ENCODE measurements around the gene NFYA. TPM values are rescaled to one million over a fixed set of nuclear protein-coding genes. Genes with fewer than 3 reads are reported as not detected.

Gene NFYA
- total and polyA plus RNA-seq, 2 of the 4 experiments (the other 2 are of a cell fraction), result 10.9 to 28.5 TPM

DNA sequence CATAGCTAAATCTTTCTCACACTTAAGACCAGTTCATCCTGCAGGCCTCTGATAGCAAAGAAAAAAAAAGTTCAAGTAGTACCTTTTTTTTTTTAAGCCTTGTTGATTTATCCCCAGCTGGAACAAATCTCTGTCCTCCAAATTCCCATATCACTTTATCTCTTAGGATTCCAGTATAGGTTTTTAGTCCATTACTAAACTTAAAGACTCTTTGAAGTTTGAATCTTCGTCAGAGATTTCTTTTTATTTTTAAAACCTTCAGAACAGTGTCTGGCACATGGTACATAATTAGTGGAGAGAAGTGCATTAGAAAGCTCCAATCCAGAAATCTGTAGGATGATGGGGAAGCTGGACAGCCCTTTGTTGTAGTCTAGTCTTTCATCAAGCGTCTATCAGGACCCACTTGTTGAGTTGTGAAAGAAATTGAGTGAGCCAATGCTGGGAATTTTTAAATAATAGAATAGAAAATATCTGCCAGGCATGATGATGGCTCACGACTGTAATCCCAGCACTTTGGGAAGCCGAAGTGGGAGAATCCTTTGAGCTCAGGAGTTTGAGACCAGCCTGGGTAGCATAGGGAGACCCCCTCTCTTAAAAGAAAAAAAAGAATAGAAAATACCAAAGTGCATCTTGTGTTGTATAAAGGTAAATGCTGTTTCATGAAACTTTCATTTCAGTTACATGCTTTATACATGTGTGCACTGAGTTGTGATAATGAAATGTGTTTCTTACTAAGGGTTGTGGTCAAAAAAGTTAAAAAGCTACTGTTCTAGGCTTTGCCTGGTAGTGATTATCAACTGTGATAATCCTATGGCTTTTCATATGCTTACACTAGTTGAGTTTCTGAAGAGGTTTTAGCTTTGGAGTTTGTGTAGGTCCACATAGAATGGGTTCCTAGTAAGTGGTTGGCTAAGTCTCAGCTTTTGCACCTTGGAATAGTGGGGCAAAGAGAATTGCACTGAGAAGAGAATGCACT, 3.2 kb downstream of the NFYA start:
- Histone ChIP-seq H2AFZ (replicated peaks; ENCODE audit: low read length, poor library complexity) (no peak overlapping the region), H4K20me1 (ENCODE audit: insufficient read depth, low read length) (peaks cover 10% of the 10 kb centered on the region), H4K91ac (ENCODE audit: insufficient read depth, low read depth, low read length) (no peak overlapping the region), H3K79me1 (ENCODE audit: low read depth in 1 of 2, low read length in 2 of 2) (peaks cover 24 to 34% of the 10 kb centered on the region in 2 experiments), H2BK5ac (ENCODE audit: low read depth, low read length, poor library complexity, severe bottlenecking) (no peak overlapping the region), H3K4me3 (ENCODE audit: insufficient read depth, low read depth, low read length) (no peak overlapping the region), H3K56ac (ENCODE audit: extremely low read depth, insufficient read depth, low read length) (no peak overlapping the region), H3K4ac (ENCODE audit: low read depth, low read length) (no peak overlapping the region), H2BK15ac (ENCODE audit: low read depth, low read length) (no peak overlapping the region), H3K27me3 (ENCODE audit: control insufficient read depth, insufficient read depth, low read length) (no peaks in the 10 kb centered on the region), H3K9me3 (ENCODE audit: control insufficient read depth, insufficient read depth, low read length) (no peaks in the 10 kb centered on the region), H3K18ac (ENCODE audit: low read depth, low read length) (no peak overlapping the region), H2AK5ac (ENCODE audit: low read depth, low read length) (no peak overlapping the region), H3K4me2 (ENCODE audit: low read depth, low read length) (no peak overlapping the region), H4K8ac (ENCODE audit: low read depth in 2 of 2, low read length in 2 of 2) (no peak overlapping the region), H2BK20ac (ENCODE audit: low read depth, low read length) (no peak overlapping the region), H4K5ac (ENCODE audit: low read depth, low read length) (no peak overlapping the region), H3K9me1 (ENCODE audit: insufficient read depth, low read length) (peaks cover 6% of the 10 kb centered on the region), H3K23ac (ENCODE audit: low read depth, low read length) (no peak overlapping the region), H3K9ac (ENCODE audit: low read depth, low read length) (no peak overlapping the region), H3K14ac (replicated peaks; ENCODE audit: low read depth, low read length) (no peak overlapping the region), H2BK120ac (ENCODE audit: low read depth, low read length) (no peak overlapping the region), H3K4me1 (ENCODE audit: control insufficient read depth, insufficient read depth, low read length) (peaks cover 3% of the 10 kb centered on the region), H3K36me3 (ENCODE audit: control insufficient read depth, insufficient read depth, low read length) (peaks cover 7% of the 10 kb centered on the region), H3K27ac (ENCODE audit: insufficient read depth, low read length) (no peak overlapping the region), H2AK9ac (replicated peaks; ENCODE audit: low read depth, low read length, poor library complexity) (no peak overlapping the region)
- dilution Hi-C loops (cut with HindIII; ENCODE audit: low sequenced_read_pairs, unreplicated experiment) (no loop called here), in situ Hi-C loops (cut with MboI; ENCODE audit: low sequenced_read_pairs) (no loop called here), intact Hi-C loops (cut with micrococcal nuclease) (no loop called here)
- ATAC-seq (ENCODE audit: low read depth), result no peak
- DNase-seq, result no peak
- TF ChIP-seq CHD1 (IDR thresholded peaks at IDR 0.05; ENCODE audit: low read depth, low read length), result no peak
- TF ChIP-seq, protein P1, sequence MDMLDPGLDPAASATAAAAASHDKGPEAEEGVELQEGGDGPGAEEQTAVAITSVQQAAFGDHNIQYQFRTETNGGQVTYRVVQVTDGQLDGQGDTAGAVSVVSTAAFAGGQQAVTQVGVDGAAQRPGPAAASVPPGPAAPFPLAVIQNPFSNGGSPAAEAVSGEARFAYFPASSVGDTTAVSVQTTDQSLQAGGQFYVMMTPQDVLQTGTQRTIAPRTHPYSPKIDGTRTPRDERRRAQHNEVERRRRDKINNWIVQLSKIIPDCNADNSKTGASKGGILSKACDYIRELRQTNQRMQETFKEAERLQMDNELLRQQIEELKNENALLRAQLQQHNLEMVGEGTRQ (IDR thresholded peaks at IDR 0.05; ENCODE audit: low read depth, low read length), result no peak
- no peak for TF ChIP-seq POLR2A (IDR thresholded peaks at IDR 0.05; ENCODE audit: low read depth, low read length)
- TF ChIP-seq NFE2L2 (IDR thresholded peaks at IDR 0.05; ENCODE audit: low read depth, low read length), result no peak
- TF ChIP-seq, protein P2, sequence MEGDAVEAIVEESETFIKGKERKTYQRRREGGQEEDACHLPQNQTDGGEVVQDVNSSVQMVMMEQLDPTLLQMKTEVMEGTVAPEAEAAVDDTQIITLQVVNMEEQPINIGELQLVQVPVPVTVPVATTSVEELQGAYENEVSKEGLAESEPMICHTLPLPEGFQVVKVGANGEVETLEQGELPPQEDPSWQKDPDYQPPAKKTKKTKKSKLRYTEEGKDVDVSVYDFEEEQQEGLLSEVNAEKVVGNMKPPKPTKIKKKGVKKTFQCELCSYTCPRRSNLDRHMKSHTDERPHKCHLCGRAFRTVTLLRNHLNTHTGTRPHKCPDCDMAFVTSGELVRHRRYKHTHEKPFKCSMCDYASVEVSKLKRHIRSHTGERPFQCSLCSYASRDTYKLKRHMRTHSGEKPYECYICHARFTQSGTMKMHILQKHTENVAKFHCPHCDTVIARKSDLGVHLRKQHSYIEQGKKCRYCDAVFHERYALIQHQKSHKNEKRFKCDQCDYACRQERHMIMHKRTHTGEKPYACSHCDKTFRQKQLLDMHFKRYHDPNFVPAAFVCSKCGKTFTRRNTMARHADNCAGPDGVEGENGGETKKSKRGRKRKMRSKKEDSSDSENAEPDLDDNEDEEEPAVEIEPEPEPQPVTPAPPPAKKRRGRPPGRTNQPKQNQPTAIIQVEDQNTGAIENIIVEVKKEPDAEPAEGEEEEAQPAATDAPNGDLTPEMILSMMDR (conservative IDR thresholded peaks at IDR 0.05; ENCODE audit: low read depth, low read length), result no peak
- WGBS, 2 experiments (ENCODE audit: extremely low coverage in 2 of 2, insufficient read length in 1 of 2), result no CpG with 5 or more reads among the region's 4 CpGs
- no TSS peak for BruUV-seq (replicated peaks)
- ChIA-PET POLR2A (ENCODE audit: unreplicated experiment) (no interaction called here), CTCF (no interaction called here)

Data from IMR-90 (cell line).